IMR-90 (cell line): Measurements from ENCODE around the gene ANKH. TPM values are rescaled to one million over a fixed set of nuclear protein-coding genes. Genes with fewer than 3 reads are reported as not detected.
A peak's percentile ranks its signal among the peaks of the same experiment; 100 is the strongest.

Source experiments
- ATAC-seq: fragments of 200-7000 bp; cut with Tn5 transposase; 2 replicates; pipeline ENCODE4 v1.9.1; 2020; ENCODE audit warnings: low read depth, mild to moderate bottlenecking, moderate library complexity
- BruUV-seq: library from RNA; stranded (reverse); fragments of 400-500 nt; replicated peaks from 2 replicates; lab custom pipeline; 2021; lab: Mats Ljungman, UMichigan
- CTCF ChIA-PET: fragments of 300-600 bp; formaldehyde crosslinking; extraction: SDS; loops from one replicate; lab custom pipeline; 2021; ENCODE audit warnings: antibody characterized with exemption; lab: Yijun Ruan, JAX
- POLR2A ChIA-PET: fragments of 300-600 bp; sonication (Branson Sonifier 250); formaldehyde crosslinking; loops from one replicate; lab custom pipeline; 2022; ENCODE audit warnings: antibody characterized with exemption; ENCODE audit not compliant: unreplicated experiment; lab: Charles Lee
- DNase-seq: peaks from one replicate; pipeline ENCODE4 v3.0.0; 2013
- H2AFZ ChIP-seq: replicated peaks from 2 replicates; pipeline ENCODE3; 2013; ENCODE audit warnings: low read length, mild to moderate bottlenecking; ENCODE audit not compliant: poor library complexity
- H2AK5ac ChIP-seq: 2 replicates; pipeline ENCODE4 v1.6.1; 2013; ENCODE audit warnings: low read depth, low read length, inconsistent platforms
- H2AK9ac ChIP-seq: replicated peaks from 2 replicates; pipeline ENCODE3; 2013; ENCODE audit warnings: mild to moderate bottlenecking, low read depth, low read length, moderate library complexity; ENCODE audit not compliant: poor library complexity
- H2BK120ac ChIP-seq: 2 replicates; pipeline ENCODE4 v1.6.1; 2013; ENCODE audit warnings: low read depth, low read length, inconsistent platforms
- H2BK15ac ChIP-seq: 3 replicates; pipeline ENCODE4 v1.6.1; 2013; ENCODE audit warnings: low read depth, low read length, inconsistent platforms
- H2BK20ac ChIP-seq: 2 replicates; pipeline ENCODE4 v1.6.1; 2013; ENCODE audit warnings: low read depth, mild to moderate bottlenecking, inconsistent platforms, low read length, moderate library complexity
- H2BK5ac ChIP-seq: 2 replicates; pipeline ENCODE4 v1.6.1; 2013; ENCODE audit warnings: mild to moderate bottlenecking, low read depth, low read length, inconsistent platforms; ENCODE audit not compliant: poor library complexity, severe bottlenecking
- H3K14ac ChIP-seq: replicated peaks from 2 replicates; pipeline ENCODE4 v1.6.1; 2013; ENCODE audit warnings: low read depth, low read length, inconsistent platforms
- H3K18ac ChIP-seq: 2 replicates; pipeline ENCODE4 v1.6.1; 2013; ENCODE audit warnings: low read depth, low read length, control low read depth
- H3K23ac ChIP-seq: 2 replicates; pipeline ENCODE4 v1.6.1; 2013; ENCODE audit warnings: low read depth, low read length, inconsistent platforms
- H3K27ac ChIP-seq: 2 replicates; pipeline ENCODE4 v1.5.1; 2013; ENCODE audit warnings: mild to moderate bottlenecking, control low read depth, low read length; ENCODE audit not compliant: insufficient read depth
- H3K27me3 ChIP-seq: 2 replicates; pipeline ENCODE4 v1.6.1; 2013; ENCODE audit warnings: low read length; ENCODE audit not compliant: control insufficient read depth, insufficient read depth
- H3K36me3 ChIP-seq: 2 replicates; pipeline ENCODE4 v1.6.1; 2013; ENCODE audit warnings: low read length, mixed read lengths; ENCODE audit not compliant: control insufficient read depth, insufficient read depth
- H3K4ac ChIP-seq: 2 replicates; pipeline ENCODE4 v1.6.1; 2013; ENCODE audit warnings: low read depth, low read length, inconsistent platforms
- H3K4me1 ChIP-seq: 2 replicates; pipeline ENCODE4 v1.6.1; 2013; ENCODE audit warnings: low read length, mixed read lengths; ENCODE audit not compliant: control insufficient read depth, insufficient read depth
- H3K4me2 ChIP-seq: 2 replicates; pipeline ENCODE4 v1.6.1; 2013; ENCODE audit warnings: low read depth, mild to moderate bottlenecking, control low read depth, low read length, moderate library complexity
- H3K4me3 ChIP-seq: 2 replicates; pipeline ENCODE4 v1.5.1; 2013; ENCODE audit warnings: low read depth, mild to moderate bottlenecking, control low read depth, low read length, moderate library complexity; ENCODE audit not compliant: insufficient read depth
- H3K56ac ChIP-seq: 2 replicates; pipeline ENCODE4 v1.6.1; 2013; ENCODE audit warnings: low read length, inconsistent platforms; ENCODE audit not compliant: insufficient read depth; ENCODE audit errors: extremely low read depth
- H3K79me1 ChIP-seq, 2 experiments: 2 replicates each; pipeline ENCODE4 v1.6.1; 2013; ENCODE audit warnings: low read length in 2 of 2, inconsistent platforms in 1 of 2, low read depth in 1 of 2
- H3K9ac ChIP-seq: 2 replicates; pipeline ENCODE4 v1.6.1; 2013; ENCODE audit warnings: low read depth, low read length, control low read depth
- H3K9me1 ChIP-seq: 2 replicates; pipeline ENCODE4 v1.6.1; 2013; ENCODE audit warnings: low read length, inconsistent platforms; ENCODE audit not compliant: insufficient read depth
- H3K9me3 ChIP-seq: 2 replicates; pipeline ENCODE4 v1.6.1; 2013; ENCODE audit warnings: low read length; ENCODE audit not compliant: control insufficient read depth, insufficient read depth
- H4K20me1 ChIP-seq: 2 replicates; pipeline ENCODE4 v1.6.1; 2013; ENCODE audit warnings: low read length, inconsistent platforms; ENCODE audit not compliant: insufficient read depth
- H4K5ac ChIP-seq: 2 replicates; pipeline ENCODE4 v1.6.1; 2013; ENCODE audit warnings: mild to moderate bottlenecking, low read depth, low read length, control low read depth
- H4K8ac ChIP-seq, 2 experiments: 2 replicates each; pipeline ENCODE4 v1.6.1; 2013; ENCODE audit warnings: low read depth in 2 of 2, low read length in 2 of 2, control low read depth in 1 of 2, inconsistent platforms in 1 of 2
- H4K91ac ChIP-seq: 2 replicates; pipeline ENCODE4 v1.6.1; 2013; ENCODE audit warnings: low read depth, low read length, inconsistent platforms; ENCODE audit not compliant: insufficient read depth
- BHLHE40 ChIP-seq: fragments of 150-350 bp; IDR thresholded peaks from 2 replicates; pipeline ENCODE4 v1.6.1; 2016; ENCODE audit warnings: mild to moderate bottlenecking, low read depth, low read length
- CEBPB ChIP-seq: IDR thresholded peaks from 2 replicates; pipeline ENCODE4 v1.6.1; 2012; ENCODE audit warnings: low read depth, low read length, improper control_type of control experiment
- CHD1 ChIP-seq: IDR thresholded peaks from 2 replicates; pipeline ENCODE4 v1.6.1; 2012; ENCODE audit warnings: low read depth, low read length, improper control_type of control experiment
- FOS ChIP-seq: fragments of 150-350 bp; IDR thresholded peaks from 2 replicates; pipeline ENCODE4 v1.6.1; 2016; ENCODE audit warnings: low read depth, low read length
- MAZ ChIP-seq: IDR thresholded peaks from 2 replicates; pipeline ENCODE4 v1.6.1; 2012; ENCODE audit warnings: low read depth, mild to moderate bottlenecking, low read length, improper control_type of control experiment, moderate library complexity, borderline replicate concordance
- MXI1 ChIP-seq: IDR thresholded peaks from 2 replicates; pipeline ENCODE4 v1.6.1; 2012; ENCODE audit warnings: low read depth, mild to moderate bottlenecking, low read length, moderate library complexity, borderline replicate concordance
- NFE2L2 ChIP-seq: fragments of 150-350 bp; IDR thresholded peaks from 2 replicates; pipeline ENCODE4 v1.6.1; 2016; ENCODE audit warnings: low read depth, mild to moderate bottlenecking, low read length
- POLR2A ChIP-seq: IDR thresholded peaks from 2 replicates; pipeline ENCODE4 v1.6.1; 2012; ENCODE audit warnings: mild to moderate bottlenecking, low read depth, low read length
- RAD21 ChIP-seq: IDR thresholded peaks from 2 replicates; pipeline ENCODE4 v1.6.1; 2012; ENCODE audit warnings: low read length, improper control_type of control experiment
- RCOR1 ChIP-seq: IDR thresholded peaks from 2 replicates; pipeline ENCODE4 v1.6.1; 2012; ENCODE audit warnings: mild to moderate bottlenecking, low read length, improper control_type of control experiment; ENCODE audit not compliant: insufficient replicate concordance
- SMC3 ChIP-seq: fragments of 150-350 bp; IDR thresholded peaks from 2 replicates; pipeline ENCODE4 v1.6.1; 2016; ENCODE audit warnings: low read depth, mild to moderate bottlenecking, antibody characterized with exemption, low read length, moderate library complexity
- USF2 ChIP-seq: fragments of 150-350 bp; IDR thresholded peaks from 2 replicates; pipeline ENCODE4 v1.6.1; 2017; ENCODE audit warnings: mild to moderate bottlenecking, antibody characterized with exemption, low read length, low read depth
- WGBS, 2 experiments: methylation state at CpG; one replicate each; pipeline versions ENCODE4 v1.1.5 to v1.1.7; 2013; ENCODE audit warnings: missing lambda C conversion rate in 2 of 2; ENCODE audit not compliant: insufficient read length in 1 of 2; ENCODE audit errors: extremely low coverage in 2 of 2; 5-methylcytosine and 5-hydroxymethylcytosine counted together
- dilution Hi-C: fragments of 300-500 bp; cut with HindIII; formaldehyde crosslinking; loops from one replicate; pipeline ENCODE4 v1.14.3; 2018; ENCODE audit warnings: low sequenced_read_pairs; ENCODE audit not compliant: unreplicated experiment
- in situ Hi-C: fragments of 300-500 bp; cut with MboI; formaldehyde crosslinking; loops from 3 replicates; pipeline ENCODE4 v1.14.3; 2019; ENCODE audit warnings: low sequenced_read_pairs, inconsistent platforms, mixed read lengths
- intact Hi-C: fragments of 100-400 bp; cut with micrococcal nuclease; formaldehyde crosslinking; loops from 2 replicates; pipeline ENCODE4 v1.10.0; 2022
- polyA plus RNA-seq, 3 experiments: library from polyadenylated mRNA; depleted of rRNA; stranded (reverse); fragments of >200 nt; gene quantifications; 2 replicates each; pipeline ENCODE4 v1.2.3, GENCODE V29; 2012; ENCODE audit warnings: low replicate concordance in 1 of 3
- total RNA-seq: library from RNA; depleted of rRNA; stranded (reverse); fragments of >200 nt; gene quantifications from 2 replicates; pipeline ENCODE4 v1.2.3, GENCODE V29; 2012
- TF ChIP-seq, protein P1 (sequence below): fragments of 150-350 bp; IDR thresholded peaks from 2 replicates; pipeline ENCODE4 v1.6.1; 2016; ENCODE audit warnings: low read depth, mild to moderate bottlenecking, low read length, moderate library complexity, borderline replicate concordance
- TF ChIP-seq, protein P2 (sequence below): conservative IDR thresholded peaks from 2 replicates; pipeline ENCODE4 v1.5.1; 2012; ENCODE audit warnings: mild to moderate bottlenecking, low read depth, low read length, improper control_type of control experiment

Gene ANKH
- total and polyA plus RNA-seq, 2 of the 4 experiments (the other 2 are of a cell fraction), result 5.2 to 17.2 TPM

DNA sequence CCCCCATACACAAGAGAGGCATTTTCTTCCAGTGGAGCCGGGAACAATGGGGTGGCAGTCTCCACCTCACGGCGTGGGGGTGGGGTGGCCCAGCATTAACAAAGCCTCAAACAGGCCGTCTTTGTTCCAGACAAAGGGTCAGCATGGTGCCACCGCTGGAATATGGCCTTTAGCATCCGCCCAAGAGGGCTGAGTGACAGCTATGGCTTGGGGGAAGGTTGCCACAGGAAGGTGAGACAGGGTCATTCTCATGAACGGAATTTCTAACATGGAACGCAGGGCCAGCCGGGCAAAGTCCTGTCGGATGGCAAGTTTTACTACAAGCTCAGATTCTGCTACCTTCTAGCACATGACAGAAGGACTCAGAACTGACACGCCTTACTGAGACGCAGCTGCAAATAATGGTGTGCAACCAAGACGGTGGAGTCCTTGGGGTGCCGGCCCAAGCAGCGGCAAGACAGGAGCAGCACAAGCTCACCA, 143.1 kb downstream of the ANKH start:
- Histone ChIP-seq H3K23ac (no peak overlapping the region), H3K4me2 (no peak overlapping the region), H4K91ac (no peak overlapping the region), H2BK20ac (no peak overlapping the region), H2AFZ (no peak overlapping the region), H3K9ac (no peak overlapping the region), H3K36me3 (no peaks in the 10 kb centered on the region), H4K20me1 (no peaks in the 10 kb centered on the region), H2AK9ac (no peak overlapping the region), H3K14ac (no peak overlapping the region), H3K4me3 (no peak overlapping the region), H3K9me3 (no peaks in the 10 kb centered on the region), H3K56ac (no peak overlapping the region), H3K79me1 (peaks cover 0 to 7% of the 10 kb centered on the region in 2 experiments; a peak in 1 of 4 replicates), H3K9me1 (peaks cover 11% of the 10 kb centered on the region), H2AK5ac (peak overlapping the region; percentile 38; the same call in 1 of the 2 replicates), H2BK15ac (no peak overlapping the region), H3K27me3 (no peaks in the 10 kb centered on the region), H2BK120ac (no peak overlapping the region), H3K4me1 (peaks cover 10% of the 10 kb centered on the region), H4K5ac (no peak overlapping the region), H3K18ac (no peak overlapping the region), H4K8ac (no peak overlapping the region), H3K27ac (no peak overlapping the region), H2BK5ac (no peak overlapping the region), H3K4ac (no peak overlapping the region)
- BruUV-seq, result no TSS peak
- ChIA-PET CTCF (interaction anchor here (0.7 to 4.0 kb wide), 3 partner anchors 35 to 281 kb away, joined by 4 to 30 read pairs (median 13); no protein-coding TSS in a partner anchor), POLR2A (no interaction called here)
- intact Hi-C loops, result loop anchor here (5.0 kb wide), 1 partner anchor 454 kb away; no protein-coding TSS in a partner anchor
- TF ChIP-seq POLR2A, result no peak
- TF ChIP-seq CHD1, result no peak
- TF ChIP-seq RAD21, result no peak
- TF ChIP-seq FOS, result no peak
- no peak for TF ChIP-seq USF2
- TF ChIP-seq NFE2L2, result no peak
- TF ChIP-seq, protein P1, sequence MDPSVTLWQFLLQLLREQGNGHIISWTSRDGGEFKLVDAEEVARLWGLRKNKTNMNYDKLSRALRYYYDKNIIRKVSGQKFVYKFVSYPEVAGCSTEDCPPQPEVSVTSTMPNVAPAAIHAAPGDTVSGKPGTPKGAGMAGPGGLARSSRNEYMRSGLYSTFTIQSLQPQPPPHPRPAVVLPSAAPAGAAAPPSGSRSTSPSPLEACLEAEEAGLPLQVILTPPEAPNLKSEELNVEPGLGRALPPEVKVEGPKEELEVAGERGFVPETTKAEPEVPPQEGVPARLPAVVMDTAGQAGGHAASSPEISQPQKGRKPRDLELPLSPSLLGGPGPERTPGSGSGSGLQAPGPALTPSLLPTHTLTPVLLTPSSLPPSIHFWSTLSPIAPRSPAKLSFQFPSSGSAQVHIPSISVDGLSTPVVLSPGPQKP, result no peak
- no peak for TF ChIP-seq BHLHE40
- TF ChIP-seq MAZ, result no peak
- TF ChIP-seq MXI1, result no peak
- no peak for TF ChIP-seq SMC3
- TF ChIP-seq, protein P2, sequence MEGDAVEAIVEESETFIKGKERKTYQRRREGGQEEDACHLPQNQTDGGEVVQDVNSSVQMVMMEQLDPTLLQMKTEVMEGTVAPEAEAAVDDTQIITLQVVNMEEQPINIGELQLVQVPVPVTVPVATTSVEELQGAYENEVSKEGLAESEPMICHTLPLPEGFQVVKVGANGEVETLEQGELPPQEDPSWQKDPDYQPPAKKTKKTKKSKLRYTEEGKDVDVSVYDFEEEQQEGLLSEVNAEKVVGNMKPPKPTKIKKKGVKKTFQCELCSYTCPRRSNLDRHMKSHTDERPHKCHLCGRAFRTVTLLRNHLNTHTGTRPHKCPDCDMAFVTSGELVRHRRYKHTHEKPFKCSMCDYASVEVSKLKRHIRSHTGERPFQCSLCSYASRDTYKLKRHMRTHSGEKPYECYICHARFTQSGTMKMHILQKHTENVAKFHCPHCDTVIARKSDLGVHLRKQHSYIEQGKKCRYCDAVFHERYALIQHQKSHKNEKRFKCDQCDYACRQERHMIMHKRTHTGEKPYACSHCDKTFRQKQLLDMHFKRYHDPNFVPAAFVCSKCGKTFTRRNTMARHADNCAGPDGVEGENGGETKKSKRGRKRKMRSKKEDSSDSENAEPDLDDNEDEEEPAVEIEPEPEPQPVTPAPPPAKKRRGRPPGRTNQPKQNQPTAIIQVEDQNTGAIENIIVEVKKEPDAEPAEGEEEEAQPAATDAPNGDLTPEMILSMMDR, result no peak
- no peak for TF ChIP-seq CEBPB
- TF ChIP-seq RCOR1, result no peak
- dilution Hi-C loops, result no loop called here
- DNase-seq, result no peak
- ATAC-seq, result no peak
- 91% methylated on average over 4 of the region's 15 CpGs; no CpG with 5 or more reads in 1 of the 2 experiments for WGBS, 2 experiments
- in situ Hi-C loops, result no loop called here
